Measurements from ENCODE around the gene RBM26. TPM values are rescaled to one million over a fixed set of nuclear protein-coding genes. Genes with fewer than 3 reads are reported as not detected.

RBM26 gene
- total RNA-seq, 1 donor from 2014 or later = 20.6 TPM

- peaks cover 10% of the 10 kb centered on the region for H3K36me3 ChIP-seq
- H3K27me3 ChIP-seq (ENCODE audit: low read depth) = no peaks in the 10 kb centered on the region
- no peaks in the 10 kb centered on the region for H3K9me3 ChIP-seq (replicated peaks)
- intact Hi-C loops (cut with micrococcal nuclease) = no loop called here
- H3K4me1 ChIP-seq = no peaks in the 10 kb centered on the region
- TF ChIP-seq CTCF (IDR thresholded peaks at IDR 0.05; ENCODE audit: borderline replicate concordance) = no peak
- H3K27ac ChIP-seq (replicated peaks) = no peak overlapping the region
- DNase-seq = no peak
- no peak overlapping the region for H3K4me3 ChIP-seq
Measured at GRCh38 chr13:79413521-79413920, 7.5 kb upstream of the RBM26 start.

DNA sequence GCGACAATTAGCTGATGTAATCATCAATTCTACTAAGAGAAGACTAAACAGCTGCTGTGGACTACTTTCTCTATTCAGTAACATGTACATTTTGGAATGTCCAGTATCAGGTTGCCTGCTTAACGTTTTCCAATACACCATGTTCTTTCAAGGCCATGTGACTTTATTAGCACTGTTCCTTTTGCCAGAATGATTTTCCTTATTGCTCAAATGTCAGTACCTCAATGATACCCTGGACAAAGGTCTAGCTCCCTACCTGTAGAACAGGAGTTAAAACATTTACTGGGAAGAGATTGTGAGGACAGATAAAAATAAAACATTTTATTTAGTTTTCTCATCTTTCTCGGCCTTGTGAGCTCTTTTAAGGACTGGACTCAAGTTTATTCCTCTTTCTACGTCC, 3.8 kb upstream of the RBM26 start:
- Histone ChIP-seq H3K4me1 (peaks cover 28% of the 10 kb centered on the region), H3K27ac (replicated peaks) (no peak overlapping the region), H3K27me3 (ENCODE audit: low read depth) (no peaks in the 10 kb centered on the region), H3K9me3 (replicated peaks) (no peaks in the 10 kb centered on the region), H3K4me3 (no peak overlapping the region), H3K36me3 (peaks cover 10% of the 10 kb centered on the region)
- DNase-seq = no peak
- TF ChIP-seq CTCF (IDR thresholded peaks at IDR 0.05; ENCODE audit: borderline replicate concordance) = no peak
- intact Hi-C loops (cut with micrococcal nuclease) = no loop called here

DNA sequence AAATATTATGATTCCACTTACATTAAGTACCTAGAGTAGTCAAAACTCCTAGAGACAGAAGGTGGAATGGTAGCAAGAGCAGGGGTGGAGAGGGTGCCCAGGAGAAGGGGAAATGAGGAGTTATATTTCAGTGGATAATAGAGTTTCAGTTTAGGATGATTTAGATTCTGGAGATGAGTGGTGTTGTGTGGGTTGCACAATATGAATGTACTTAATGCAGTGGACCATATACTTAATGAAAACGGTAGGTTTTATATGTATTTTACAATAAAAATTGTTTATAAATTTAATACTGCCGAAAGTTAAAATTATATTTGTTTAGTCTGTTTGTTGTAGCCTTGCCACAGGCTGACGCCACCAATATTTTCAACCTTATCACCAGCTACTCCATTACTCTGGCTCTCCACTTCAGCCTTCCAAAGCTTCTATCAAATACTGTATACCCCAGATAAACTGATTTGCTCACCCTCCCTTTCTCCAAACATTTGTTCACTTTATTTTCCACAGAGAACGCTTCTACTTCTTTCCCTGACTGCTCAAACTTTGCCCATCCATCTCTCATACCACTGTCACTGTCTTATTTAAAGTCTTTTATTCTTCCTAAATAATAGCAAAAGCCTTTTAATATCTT, 1.4 kb upstream of the RBM26 start:
- Histone ChIP-seq H3K36me3 (no peaks in the 10 kb centered on the region), H3K27ac (replicated peaks) (no peak overlapping the region), H3K27me3 (ENCODE audit: low read depth) (no peaks in the 10 kb centered on the region), H3K4me3 (peak overlapping the region; percentile 82), H3K9me3 (replicated peaks) (no peaks in the 10 kb centered on the region), H3K4me1 (peaks cover 52% of the 10 kb centered on the region)
- intact Hi-C loops (cut with micrococcal nuclease) = no loop called here
- no peak for DNase-seq
- TF ChIP-seq CTCF (IDR thresholded peaks at IDR 0.05; ENCODE audit: borderline replicate concordance) = no peak

DNA sequence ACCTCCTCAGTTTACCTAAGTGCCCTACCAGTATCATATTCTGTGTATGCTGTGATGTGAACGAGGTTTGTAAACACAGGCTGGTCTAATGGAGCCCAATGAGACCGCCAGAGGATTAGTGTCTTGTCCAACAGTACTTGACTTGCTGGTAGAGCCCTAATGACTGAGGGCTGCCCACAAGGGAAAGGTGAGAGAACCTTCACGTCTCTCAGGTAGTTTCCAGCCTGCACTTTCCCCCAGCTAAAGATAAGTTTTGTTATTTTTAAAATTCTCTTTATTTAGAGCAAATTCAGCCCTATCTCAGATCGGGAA, 498 bp upstream of the RBM26 start:
- no peak for TF ChIP-seq CTCF (IDR thresholded peaks at IDR 0.05; ENCODE audit: borderline replicate concordance)
- H3K4me1 ChIP-seq = peaks cover 61% of the 10 kb centered on the region
- no peaks in the 10 kb centered on the region for H3K36me3 ChIP-seq
- H3K9me3 ChIP-seq (replicated peaks) = no peaks in the 10 kb centered on the region
- intact Hi-C loops (cut with micrococcal nuclease) = no loop called here
- DNase-seq = no peak
- H3K27ac ChIP-seq (replicated peaks) = peak overlapping the region; percentile 96
- H3K4me3 ChIP-seq = peak overlapping the region; percentile 82
- H3K27me3 ChIP-seq (ENCODE audit: low read depth) = no peaks in the 10 kb centered on the region

GRCh38 chr13:79405501-79405830, 589 bp downstream of the RBM26 start:
- intact Hi-C loops (cut with micrococcal nuclease) = no loop called here
- Histone ChIP-seq H3K4me3 (peak overlapping the region; percentile 82), H3K4me1 (peaks cover 72% of the 10 kb centered on the region), H3K9me3 (replicated peaks) (no peaks in the 10 kb centered on the region), H3K36me3 (no peaks in the 10 kb centered on the region), H3K27me3 (ENCODE audit: low read depth) (no peaks in the 10 kb centered on the region), H3K27ac (replicated peaks) (peak overlapping the region; percentile 96)
- DNase-seq = no peak
- no peak for TF ChIP-seq CTCF (IDR thresholded peaks at IDR 0.05; ENCODE audit: borderline replicate concordance)

GRCh38 chr13:79404985-79405384, 1.1 kb downstream of the RBM26 start:
- TF ChIP-seq CTCF (IDR thresholded peaks at IDR 0.05; ENCODE audit: borderline replicate concordance) = no peak
- Histone ChIP-seq H3K36me3 (peaks cover 2% of the 10 kb centered on the region), H3K27me3 (ENCODE audit: low read depth) (no peaks in the 10 kb centered on the region), H3K4me1 (peaks cover 76% of the 10 kb centered on the region), H3K27ac (replicated peaks) (peak overlapping the region; percentile 96), H3K9me3 (replicated peaks) (no peaks in the 10 kb centered on the region), H3K4me3 (peak overlapping the region; percentile 82)
- no peak for DNase-seq
- intact Hi-C loops (cut with micrococcal nuclease) = no loop called here

Measured in left ventricle myocardium inferior (tissue), 1 donor.